Measurements from ENCODE around the gene BCAS3.

- no peak for TF ChIP-seq CTCF (IDR thresholded peaks at IDR 0.05)
- no peak for TF ChIP-seq POLR2AphosphoS5 (IDR thresholded peaks at IDR 0.05)
- no peak for TF ChIP-seq EP300 (IDR thresholded peaks at IDR 0.05; ENCODE audit: low read depth)
- no peak for TF ChIP-seq POLR2A (IDR thresholded peaks at IDR 0.05)
These were observed 13.6 kb upstream of the BCAS3 start for GRCh38 chr17:60664022-60664421.

Measured in transverse colon (tissue), 4 donors.